HUES6 (cell line): Measurements from ENCODE around the gene RIPOR1.
"Not testable (repeated sequence)": the region's sequence is repeated elsewhere in the genome, so short reads cannot be mapped to it uniquely, and the experiment has no call there.

Experiments used
- H3K27ac ChIP-seq: 2 replicates; pipeline ENCODE4 v1.7.0; 2013; ENCODE audit warnings: low read depth, mild to moderate bottlenecking, low read length, inconsistent platforms
- H3K27me3 ChIP-seq: 2 replicates; pipeline ENCODE4 v1.6.1; 2013; ENCODE audit warnings: low read length; ENCODE audit not compliant: control insufficient read depth, insufficient read depth
- H3K36me3 ChIP-seq: 2 replicates; pipeline ENCODE4 v1.6.1; 2013; ENCODE audit warnings: low read length; ENCODE audit not compliant: control insufficient read depth, insufficient read depth
- H3K4me1 ChIP-seq: 2 replicates; pipeline ENCODE4 v1.6.1; 2013; ENCODE audit warnings: low read length; ENCODE audit not compliant: control insufficient read depth, insufficient read depth
- H3K4me3 ChIP-seq: 2 replicates; pipeline ENCODE4 v1.5.1; 2013; ENCODE audit warnings: low read depth, low read length
- H3K9ac ChIP-seq: one replicate; pipeline ENCODE4 v1.6.1; 2013; ENCODE audit warnings: mild to moderate bottlenecking, low read length
- H3K9me3 ChIP-seq: 2 replicates; pipeline ENCODE4 v1.6.1; 2013; ENCODE audit warnings: low read depth, low read length; ENCODE audit not compliant: control insufficient read depth, insufficient read depth

The RIPOR1 gene

GRCh38 chr16:67528222-67528869 is at the start of gene RIPOR1:
Gene RIPOR1 (plus strand): TSS chr16:67528829. CDS start chr16:67538447, 9,618 bp downstream.
- Histone ChIP-seq H3K27me3 (peaks cover 88% of the 10 kb centered on the region), H3K36me3 (no peaks in the 10 kb centered on the region), H3K4me3 (peak within 1 kb of the TSS; percentile 69), H3K9ac (peak within 1 kb of the TSS; percentile 69), H3K27ac (no peak within 1 kb of the TSS; the same call in 1 of the 2 replicates), H3K9me3 (no peaks in the 10 kb centered on the region), H3K4me1 (peaks cover 25% of the 10 kb centered on the region)

DNA sequence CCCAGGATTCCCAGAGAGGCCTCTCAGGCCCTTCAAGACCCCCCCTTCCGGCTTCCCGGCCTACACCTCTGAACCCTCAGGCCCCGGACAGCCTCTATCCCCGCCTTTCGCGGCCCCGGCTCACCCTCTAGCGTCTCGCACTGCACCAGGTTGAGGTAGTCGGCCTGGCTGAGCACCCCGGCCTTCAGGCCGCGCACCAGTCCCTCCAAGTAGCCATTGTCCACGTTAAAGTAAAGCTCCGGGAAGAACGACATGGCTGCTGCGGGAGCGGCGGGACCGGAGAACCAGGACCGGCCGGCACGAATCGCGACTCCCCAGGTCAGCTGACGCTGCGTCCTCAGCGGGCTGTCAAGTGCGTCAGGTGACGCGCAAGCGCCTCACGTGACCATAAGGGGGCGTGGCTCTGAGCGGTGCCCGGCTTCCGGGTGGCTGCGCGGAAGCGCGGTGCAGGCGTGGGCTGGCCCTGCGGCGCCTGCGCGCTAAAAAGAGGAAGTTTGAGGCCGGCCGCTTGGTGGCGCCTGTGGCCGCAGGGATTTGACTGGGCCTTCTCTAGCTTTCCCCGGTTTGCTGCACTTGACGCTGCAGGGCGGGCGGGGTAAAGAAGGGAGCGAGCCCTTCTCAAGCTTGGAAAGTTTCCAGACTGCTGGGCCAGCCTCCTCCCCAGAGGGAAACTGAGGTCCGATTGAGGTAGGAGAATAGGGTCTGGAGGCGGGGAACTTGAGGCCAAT is 47.6 kb upstream of the RIPOR1 start, which contains the start of gene ATP6V0D1:
Gene ATP6V0D1 (minus strand): TSS at position 325 of the 728 bp plus-strand sequence. CDS start 71 bp downstream, at position 254.
- Histone ChIP-seq H3K4me3 (peak within 1 kb of the TSS; percentile 100), H3K9ac (peak within 1 kb of the TSS; percentile 91), H3K27ac (peak within 1 kb of the TSS; percentile 70; the same call in 1 of the 2 replicates), H3K27me3 (no peaks in the 10 kb centered on the region), H3K4me1 (peaks cover 6% of the 10 kb centered on the region; the same call in 1 of the 2 replicates), H3K9me3 (no peaks in the 10 kb centered on the region), H3K36me3 (no peaks in the 10 kb centered on the region)

- H3K36me3 ChIP-seq, result no peaks in the 10 kb centered on the region
- no peaks in the 10 kb centered on the region for H3K9me3 ChIP-seq
- peaks cover 4% of the 10 kb centered on the region; the same call in 1 of the 2 replicates for H3K27me3 ChIP-seq
- H3K4me3 ChIP-seq, result peak overlapping the region; percentile 64
- H3K9ac ChIP-seq, result peak overlapping the region; percentile 72
- H3K4me1 ChIP-seq, result peaks cover 6% of the 10 kb centered on the region; the same call in 1 of the 2 replicates
- H3K27ac ChIP-seq, result no peak overlapping the region
Measured at GRCh38 chr16:67481561-67482232, 46.9 kb upstream of the RIPOR1 start.

DNA sequence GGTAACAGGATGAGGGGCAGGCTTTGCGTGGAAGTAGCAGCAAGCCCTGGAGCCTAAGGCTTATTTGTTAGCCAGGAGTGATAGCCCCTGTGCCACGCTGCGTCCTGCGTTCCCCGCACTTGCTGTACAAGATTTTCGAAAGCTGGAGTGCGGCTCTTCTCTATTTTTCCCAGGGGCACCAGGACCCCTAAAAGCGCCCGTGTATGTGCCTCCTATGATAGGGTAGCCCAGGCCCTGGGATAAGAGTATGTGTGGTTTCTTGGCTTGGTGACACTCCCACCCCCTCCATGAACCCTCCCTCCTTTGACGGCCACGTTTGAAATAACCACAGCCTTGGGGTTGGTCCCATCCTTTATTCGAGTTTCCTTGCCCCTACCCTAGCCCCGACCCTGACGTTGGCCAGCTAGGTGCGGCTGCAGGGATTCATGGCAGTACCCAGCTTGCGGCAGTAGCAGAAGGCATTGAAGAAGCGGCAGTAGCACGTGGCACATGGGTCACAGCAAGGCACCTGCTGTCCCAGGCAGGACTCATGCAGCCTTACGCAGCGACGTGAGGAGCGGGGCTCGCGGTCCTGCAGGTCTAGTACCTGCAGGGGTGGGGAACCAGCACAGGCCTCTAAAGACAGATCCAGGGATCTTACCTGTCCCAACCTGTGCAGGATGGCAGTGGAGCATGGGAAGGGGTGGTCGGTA is 46.2 kb upstream of the RIPOR1 start:
- Histone ChIP-seq H3K9ac (no peak overlapping the region), H3K27ac (no peak overlapping the region), H3K27me3 (peaks cover 11% of the 10 kb centered on the region; the same call in 1 of the 2 replicates), H3K4me1 (peaks cover 6% of the 10 kb centered on the region; the same call in 1 of the 2 replicates), H3K4me3 (peak overlapping the region; percentile 64; the same call in 1 of the 2 replicates), H3K36me3 (no peaks in the 10 kb centered on the region), H3K9me3 (no peaks in the 10 kb centered on the region)

GRCh38 chr16:67483150-67483549 is 45.5 kb upstream of the RIPOR1 start, which contains the start of gene AGRP:
Gene AGRP (minus strand): TSS chr16:67483547. CDS start chr16:67483398, 149 bp downstream.
- Histone ChIP-seq H3K9me3 (no peaks in the 10 kb centered on the region), H3K9ac (no peak within 1 kb of the TSS), H3K27ac (no peak within 1 kb of the TSS), H3K27me3 (peaks cover 19% of the 10 kb centered on the region), H3K4me3 (no peak within 1 kb of the TSS), H3K36me3 (no peaks in the 10 kb centered on the region), H3K4me1 (peaks cover 6% of the 10 kb centered on the region; the same call in 1 of the 2 replicates)

GRCh38 chr16:67483731-67484525 is 44.7 kb upstream of the RIPOR1 start:
- no peaks in the 10 kb centered on the region for H3K36me3 ChIP-seq
- no peak overlapping the region for H3K4me3 ChIP-seq
- H3K9me3 ChIP-seq, result no peaks in the 10 kb centered on the region
- no peak overlapping the region for H3K27ac ChIP-seq
- no peak overlapping the region for H3K9ac ChIP-seq
- peaks cover 8% of the 10 kb centered on the region; the same call in 1 of the 2 replicates for H3K4me1 ChIP-seq
- H3K27me3 ChIP-seq, result peaks cover 21% of the 10 kb centered on the region

GRCh38 chr16:67486805-67487204 is 41.8 kb upstream of the RIPOR1 start:
- Histone ChIP-seq H3K27me3 (peaks cover 44% of the 10 kb centered on the region), H3K36me3 (no peaks in the 10 kb centered on the region), H3K4me3 (no peak overlapping the region), H3K9ac (no peak overlapping the region), H3K9me3 (no peaks in the 10 kb centered on the region), H3K4me1 (peaks cover 14% of the 10 kb centered on the region; the same call in 1 of the 2 replicates), H3K27ac (no peak overlapping the region)

- not testable (repeated sequence) for H3K36me3 ChIP-seq, H3K9ac ChIP-seq, H3K9me3 ChIP-seq, H3K27ac ChIP-seq, H3K4me3 ChIP-seq
- peaks cover 11% of the 10 kb centered on the region; the same call in 1 of the 2 replicates for H3K4me1 ChIP-seq
- peaks cover 52% of the 10 kb centered on the region for H3K27me3 ChIP-seq
Measured at GRCh38 chr16:67487561-67487960, 41.1 kb upstream of the RIPOR1 start.

DNA sequence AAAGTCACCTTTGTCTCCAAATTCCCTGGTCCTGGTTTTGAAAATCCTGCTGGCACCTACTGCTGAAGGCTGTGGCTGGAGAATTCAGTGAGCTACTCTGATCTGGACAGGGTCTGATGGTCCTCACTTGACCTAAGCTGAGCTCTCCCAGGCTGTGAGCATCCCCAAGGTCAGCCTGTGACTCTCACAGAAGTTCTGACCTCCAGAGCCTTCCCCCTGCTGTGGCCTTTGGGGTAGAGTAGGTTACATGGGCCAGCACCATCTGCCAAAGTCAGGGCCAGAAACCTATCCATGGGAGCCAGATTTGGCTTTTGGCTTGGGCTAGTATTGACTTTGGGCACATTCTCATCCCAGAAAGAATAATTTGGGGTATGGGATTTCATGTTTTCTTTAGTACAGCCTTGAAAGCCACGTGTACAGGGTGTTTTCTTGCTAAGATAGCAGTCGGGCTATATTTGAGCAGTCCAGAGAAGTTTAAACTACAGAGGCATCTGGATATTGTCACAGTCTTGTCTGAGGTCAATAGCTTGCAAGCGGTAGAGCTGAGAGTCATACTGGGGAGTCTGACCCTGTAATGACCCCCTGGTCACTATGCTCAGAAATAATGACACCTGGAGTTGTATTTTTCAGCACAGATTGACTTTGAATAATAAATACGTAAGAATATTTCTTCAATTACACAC is 39.1 kb upstream of the RIPOR1 start:
- Histone ChIP-seq H3K27ac (no peak overlapping the region), H3K36me3 (no peaks in the 10 kb centered on the region), H3K27me3 (peaks cover 55% of the 10 kb centered on the region), H3K4me1 (peaks cover 11% of the 10 kb centered on the region; the same call in 1 of the 2 replicates), H3K9me3 (no peaks in the 10 kb centered on the region), H3K4me3 (no peak overlapping the region; the same call in 1 of the 2 replicates), H3K9ac (no peak overlapping the region)
